Measurements from ENCODE around the gene KRTCAP3. TPM values are rescaled to one million over a fixed set of nuclear protein-coding genes. Genes with fewer than 3 reads are reported as not detected.

KRTCAP3 gene
- total and polyA plus RNA-seq, 2 of the 8 experiments (the other 6 are each of a cell fraction or from before 2014, with no cell fraction given) = 55.4 to 72.5 TPM

DNA sequence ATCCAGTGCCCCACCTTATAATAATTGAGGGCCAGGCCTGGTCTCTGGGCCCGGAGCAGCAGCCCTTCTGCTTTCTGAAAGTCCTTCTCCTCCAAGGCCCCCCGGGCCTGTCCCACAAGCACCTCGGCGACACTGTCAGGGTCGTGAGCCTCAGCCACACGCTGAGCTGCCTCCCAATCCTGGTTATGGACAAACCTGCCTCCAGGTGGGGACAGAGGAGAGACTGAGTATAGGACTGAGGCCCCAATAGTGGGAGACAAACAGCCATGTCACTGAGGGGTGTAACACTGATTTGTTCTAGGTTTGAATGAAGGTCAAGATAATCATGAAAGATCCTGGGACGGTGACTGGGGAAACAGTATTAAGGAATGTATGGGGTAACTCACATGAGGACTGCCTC, 11.8 kb downstream of the KRTCAP3 start:
- H3K79me2 ChIP-seq (ENCODE audit: control insufficient read depth in 1 of 2, insufficient read depth in 2 of 2, low read length in 2 of 2) = no peaks in the 10 kb centered on the region
- no peak overlapping the region for H4K91ac ChIP-seq (replicated peaks; ENCODE audit: insufficient read length, low read length)
- no peak overlapping the region for H3K4me2 ChIP-seq (ENCODE audit: insufficient read depth in 1 of 2, low read depth in 2 of 2, low read length in 2 of 2)
- H2BK5ac ChIP-seq (ENCODE audit: low read depth, low read length) = no peak overlapping the region
- no peaks in the 10 kb centered on the region for H3K4me1 ChIP-seq (replicated peaks in 1 of 4; ENCODE audit: control insufficient read depth in 3 of 4, insufficient read depth in 4 of 4, low read length in 3 of 4)
- H3K56ac ChIP-seq (replicated peaks; ENCODE audit: insufficient read length, low read depth, low read length) = no peak overlapping the region
- no peak overlapping the region for H3K23ac ChIP-seq (ENCODE audit: insufficient read length)
- H3K79me1 ChIP-seq (ENCODE audit: low read depth, low read length) = no peaks in the 10 kb centered on the region
- H3K36me3 ChIP-seq (ENCODE audit: control insufficient read depth in 2 of 4, insufficient read depth in 4 of 4, low read length in 3 of 4) = peaks cover 0 to 15% (median 2%) of the 10 kb centered on the region in 4 experiments; a peak in 3 of 8 replicates
- no peak overlapping the region for H2AK5ac ChIP-seq (ENCODE audit: low read depth, low read length)
- DNase-seq (ENCODE audit: low read depth in 1 of 2, low spot score in 2 of 2) (no peak), FAIRE-seq (no peak)
- H3K23me2 ChIP-seq (ENCODE audit: low read depth, low read length) = no peaks in the 10 kb centered on the region
- no peak overlapping the region for H2AFZ ChIP-seq (ENCODE audit: low read length)
- 87% methylated on average over 6 of the region's 7 CpGs; no CpG with 5 or more reads in 1 of the 2 experiments for WGBS, 2 experiments (ENCODE audit: extremely low coverage in 1 of 2, insufficient coverage in 1 of 2, insufficient read length in 1 of 2, insufficient replicate concordance in 2 of 2, low coverage in 1 of 2, low lambda C conversion rate in 2 of 2, missing lambda C conversion rate in 1 of 2)
- H4K5ac ChIP-seq (ENCODE audit: insufficient read length, low read depth, low read length) = no peak overlapping the region
- H3K27ac ChIP-seq (ENCODE audit: low read depth, low read length) = no peak overlapping the region
- no peaks in the 10 kb centered on the region for H3K9me3 ChIP-seq (ENCODE audit: insufficient read depth in 2 of 2, low read depth in 1 of 2, low read length in 1 of 2)
- no peak overlapping the region for H3K14ac ChIP-seq (ENCODE audit: insufficient read length)
- H3K9ac ChIP-seq (replicated peaks in 1 of 4; ENCODE audit: extremely low read depth in 1 of 4, low read depth in 3 of 4, low read length in 3 of 4) = no peak overlapping the region
- H2BK20ac ChIP-seq (ENCODE audit: low read length) = no peak overlapping the region
- no peak overlapping the region for H2BK120ac ChIP-seq (replicated peaks; ENCODE audit: low read depth, low read length)
- H2BK15ac ChIP-seq (ENCODE audit: low read length) = no peak overlapping the region
- H4K20me1 ChIP-seq (replicated peaks in 1 of 2; ENCODE audit: control insufficient read depth in 1 of 2, insufficient read depth in 2 of 2, low read length in 2 of 2) = peaks cover 0 to 2% of the 10 kb centered on the region in 2 experiments
- no peak overlapping the region for H4K8ac ChIP-seq (ENCODE audit: extremely low read depth, insufficient read depth, low read length)
- no peak overlapping the region for H3K4me3 ChIP-seq (ENCODE audit: extremely low read depth in 1 of 4, insufficient read depth in 2 of 4, low read depth in 3 of 4, low read length in 4 of 4)
- no peak overlapping the region for H3K4ac ChIP-seq (replicated peaks; ENCODE audit: insufficient read length, low read depth, low read length)
- no peak overlapping the region for H3K18ac ChIP-seq (ENCODE audit: extremely low read depth, low read length)
- POLR2A ChIA-PET (ENCODE audit: partially characterized antibody) = interaction anchor here (0.9 to 3.9 kb wide), 4 partner anchors 8 to 199 kb away, joined by 3 to 10 read pairs (median 3); partner anchors contain the start of gene PPM1G
- CTCF ChIA-PET (ENCODE audit: partially characterized antibody) = interaction anchor here (0.6 to 2.7 kb wide), 7 partner anchors 9 to 179 kb away, joined by 3 to 6 read pairs (median 4); partner anchors contain the start of gene PPM1G
- H2BK12ac ChIP-seq (ENCODE audit: low read depth, low read length) = no peak overlapping the region
- H3K27me3 ChIP-seq (replicated peaks in 1 of 4; ENCODE audit: control insufficient read depth in 3 of 4, extremely low read depth in 1 of 4, insufficient read depth in 3 of 4, low read length in 3 of 4) = no peaks in the 10 kb centered on the region
- TF ChIP-seq GABPA (IDR thresholded peaks at IDR 0.05; ENCODE audit: borderline replicate concordance, insufficient read depth, low read length) (no peak), SAP30 (IDR thresholded peaks at IDR 0.05; ENCODE audit: insufficient read depth, insufficient replicate concordance, low read length) (no peak), JUN (IDR thresholded peaks at IDR 0.05; ENCODE audit: low read depth, low read length) (no peak), NRF1 (IDR thresholded peaks at IDR 0.05; ENCODE audit: low read depth, low read length) (no peak), CTBP2 (IDR thresholded peaks at IDR 0.05; ENCODE audit: borderline replicate concordance, insufficient read depth, insufficient read length, low read length) (no peak), RAD21 (IDR thresholded peaks at IDR 0.05 in 1 of 2, conservative IDR thresholded peaks at IDR 0.05 in 1 of 2; ENCODE audit: low read depth in 2 of 2, low read length in 2 of 2) (peak; percentile 16 to 52; a peak in 3 of 4 replicates)
- TF ChIP-seq, protein P1, sequence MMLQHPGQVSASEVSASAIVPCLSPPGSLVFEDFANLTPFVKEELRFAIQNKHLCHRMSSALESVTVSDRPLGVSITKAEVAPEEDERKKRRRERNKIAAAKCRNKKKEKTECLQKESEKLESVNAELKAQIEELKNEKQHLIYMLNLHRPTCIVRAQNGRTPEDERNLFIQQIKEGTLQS (IDR thresholded peaks at IDR 0.05; ENCODE audit: insufficient read depth, low read depth, low read length) = no peak
- TF ChIP-seq, protein P2, sequence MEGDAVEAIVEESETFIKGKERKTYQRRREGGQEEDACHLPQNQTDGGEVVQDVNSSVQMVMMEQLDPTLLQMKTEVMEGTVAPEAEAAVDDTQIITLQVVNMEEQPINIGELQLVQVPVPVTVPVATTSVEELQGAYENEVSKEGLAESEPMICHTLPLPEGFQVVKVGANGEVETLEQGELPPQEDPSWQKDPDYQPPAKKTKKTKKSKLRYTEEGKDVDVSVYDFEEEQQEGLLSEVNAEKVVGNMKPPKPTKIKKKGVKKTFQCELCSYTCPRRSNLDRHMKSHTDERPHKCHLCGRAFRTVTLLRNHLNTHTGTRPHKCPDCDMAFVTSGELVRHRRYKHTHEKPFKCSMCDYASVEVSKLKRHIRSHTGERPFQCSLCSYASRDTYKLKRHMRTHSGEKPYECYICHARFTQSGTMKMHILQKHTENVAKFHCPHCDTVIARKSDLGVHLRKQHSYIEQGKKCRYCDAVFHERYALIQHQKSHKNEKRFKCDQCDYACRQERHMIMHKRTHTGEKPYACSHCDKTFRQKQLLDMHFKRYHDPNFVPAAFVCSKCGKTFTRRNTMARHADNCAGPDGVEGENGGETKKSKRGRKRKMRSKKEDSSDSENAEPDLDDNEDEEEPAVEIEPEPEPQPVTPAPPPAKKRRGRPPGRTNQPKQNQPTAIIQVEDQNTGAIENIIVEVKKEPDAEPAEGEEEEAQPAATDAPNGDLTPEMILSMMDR (IDR thresholded peaks at IDR 0.05; ENCODE audit: control extremely low read depth in 1 of 3, insufficient read depth in 1 of 3, low read depth in 1 of 3, low read length in 3 of 3) = peak; percentile 11 to 33 (median 13); a peak in 3 of 4 replicates
